ENCODE results near the gene DCLK1. TPM values are rescaled to one million over a fixed set of nuclear protein-coding genes. Genes with fewer than 3 reads are reported as not detected.
A peak's percentile ranks its signal among the peaks of the same experiment; 100 is the strongest.

DCLK1 gene
- total RNA-seq, 2 donors from 2014 or later: 3.8 to 3.9 TPM

DNA sequence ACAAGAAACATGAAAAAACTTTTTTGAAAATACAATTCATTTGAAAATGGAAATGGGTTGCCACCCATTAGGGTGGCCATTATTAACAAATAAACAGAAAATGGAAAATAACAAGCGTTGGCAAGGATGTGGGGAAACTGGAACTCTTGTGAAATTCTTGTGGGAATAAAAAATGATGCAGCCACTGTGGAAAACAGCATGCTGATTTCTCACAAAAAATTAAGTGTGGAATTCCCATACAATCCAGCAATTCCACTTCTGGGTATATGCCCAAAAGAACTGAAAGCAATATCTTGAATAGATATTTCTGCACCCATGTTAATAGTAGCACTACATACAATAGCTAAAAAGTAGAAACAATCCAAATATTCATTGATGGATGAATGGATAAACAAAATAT is 165.2 kb downstream of the DCLK1 start:
- WGBS: 92% methylated on average over 1 of the region's 1 CpG
- H3K4me3 ChIP-seq: no peak overlapping the region
- H3K9me3 ChIP-seq: no peaks in the 10 kb centered on the region
- H3K27me3 ChIP-seq (replicated peaks; ENCODE audit: insufficient read depth): no peaks in the 10 kb centered on the region
- no peak for DNase-seq (ENCODE audit: low spot score)
- H3K27ac ChIP-seq: no peak overlapping the region
- intact Hi-C loops (cut with DNase I): no loop called here
- H3K4me1 ChIP-seq (replicated peaks): no peaks in the 10 kb centered on the region
- TF ChIP-seq, protein P1, sequence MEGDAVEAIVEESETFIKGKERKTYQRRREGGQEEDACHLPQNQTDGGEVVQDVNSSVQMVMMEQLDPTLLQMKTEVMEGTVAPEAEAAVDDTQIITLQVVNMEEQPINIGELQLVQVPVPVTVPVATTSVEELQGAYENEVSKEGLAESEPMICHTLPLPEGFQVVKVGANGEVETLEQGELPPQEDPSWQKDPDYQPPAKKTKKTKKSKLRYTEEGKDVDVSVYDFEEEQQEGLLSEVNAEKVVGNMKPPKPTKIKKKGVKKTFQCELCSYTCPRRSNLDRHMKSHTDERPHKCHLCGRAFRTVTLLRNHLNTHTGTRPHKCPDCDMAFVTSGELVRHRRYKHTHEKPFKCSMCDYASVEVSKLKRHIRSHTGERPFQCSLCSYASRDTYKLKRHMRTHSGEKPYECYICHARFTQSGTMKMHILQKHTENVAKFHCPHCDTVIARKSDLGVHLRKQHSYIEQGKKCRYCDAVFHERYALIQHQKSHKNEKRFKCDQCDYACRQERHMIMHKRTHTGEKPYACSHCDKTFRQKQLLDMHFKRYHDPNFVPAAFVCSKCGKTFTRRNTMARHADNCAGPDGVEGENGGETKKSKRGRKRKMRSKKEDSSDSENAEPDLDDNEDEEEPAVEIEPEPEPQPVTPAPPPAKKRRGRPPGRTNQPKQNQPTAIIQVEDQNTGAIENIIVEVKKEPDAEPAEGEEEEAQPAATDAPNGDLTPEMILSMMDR (IDR thresholded peaks at IDR 0.05): no peak
- TF ChIP-seq POLR2A (IDR thresholded peaks at IDR 0.05): no peak
- TF ChIP-seq POLR2AphosphoS5 (IDR thresholded peaks at IDR 0.05): no peak
- H3K36me3 ChIP-seq: no peaks in the 10 kb centered on the region

DNA sequence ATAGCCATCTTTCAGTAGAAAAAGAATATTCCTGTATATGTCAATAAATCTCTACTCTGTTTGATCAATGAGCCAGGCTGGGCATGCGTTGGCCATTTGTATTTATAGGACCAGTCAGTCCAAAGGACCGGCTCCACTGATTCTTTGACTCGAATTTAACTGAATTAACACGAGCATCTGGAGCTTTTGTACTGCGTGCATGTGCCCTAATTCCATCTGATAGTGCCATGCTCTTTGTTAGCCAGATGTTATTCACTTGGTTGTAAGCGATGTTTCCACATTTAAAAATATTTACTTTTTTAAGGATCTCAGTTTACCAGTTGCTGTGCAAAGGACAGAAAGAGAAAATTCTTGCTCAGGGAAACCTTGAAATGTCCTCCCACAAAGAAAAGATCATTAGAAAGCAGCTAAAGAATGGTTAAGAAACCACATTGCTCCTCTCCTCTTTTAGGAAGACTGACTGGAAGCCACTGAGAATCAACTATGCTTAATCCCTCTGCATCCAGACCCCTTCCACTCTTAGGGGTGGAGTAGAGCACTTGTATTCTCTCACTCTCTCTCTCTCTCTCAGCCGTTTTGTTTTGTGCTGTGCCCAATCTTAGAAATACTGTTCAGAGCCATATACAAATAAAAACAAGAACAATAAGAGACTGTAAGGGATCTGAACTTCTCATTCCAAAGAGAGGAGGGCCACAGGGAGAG is 165.8 kb downstream of the DCLK1 start:
- TF ChIP-seq POLR2A (IDR thresholded peaks at IDR 0.05) (no peak), POLR2AphosphoS5 (IDR thresholded peaks at IDR 0.05) (no peak)
- TF ChIP-seq, protein P1 (IDR thresholded peaks at IDR 0.05): no peak
- H3K27ac ChIP-seq: no peak overlapping the region
- H3K9me3 ChIP-seq: no peaks in the 10 kb centered on the region
- intact Hi-C loops (cut with DNase I): no loop called here
- H3K4me1 ChIP-seq (replicated peaks): no peaks in the 10 kb centered on the region
- no peaks in the 10 kb centered on the region for H3K36me3 ChIP-seq
- H3K4me3 ChIP-seq: no peak overlapping the region
- no peak for DNase-seq (ENCODE audit: low spot score)
- H3K27me3 ChIP-seq (replicated peaks; ENCODE audit: insufficient read depth): no peaks in the 10 kb centered on the region
- WGBS: 85% methylated on average over 7 of the region's 7 CpGs

DNA sequence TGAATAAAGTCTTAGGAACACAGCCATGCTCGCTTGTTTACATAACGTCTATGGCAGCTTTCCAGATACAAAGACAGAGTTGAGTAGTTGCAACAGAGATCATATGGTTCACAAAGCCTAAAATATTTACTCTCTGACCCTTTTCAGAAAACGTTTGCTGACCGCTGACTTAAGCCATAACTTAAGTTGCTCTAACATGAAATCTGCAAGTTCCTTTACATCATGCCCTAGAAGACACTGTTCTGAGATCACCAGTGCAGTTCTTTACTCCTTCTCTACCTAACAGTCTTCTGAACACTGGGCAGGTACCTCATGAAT is 166.4 kb downstream of the DCLK1 start:
- no peak overlapping the region for H3K4me3 ChIP-seq
- intact Hi-C loops (cut with DNase I): no loop called here
- no peaks in the 10 kb centered on the region for H3K36me3 ChIP-seq
- H3K4me1 ChIP-seq (replicated peaks): no peaks in the 10 kb centered on the region
- H3K27me3 ChIP-seq (replicated peaks; ENCODE audit: insufficient read depth): no peaks in the 10 kb centered on the region
- H3K9me3 ChIP-seq: no peaks in the 10 kb centered on the region
- DNase-seq (ENCODE audit: low spot score): peak; percentile 24
- TF ChIP-seq, protein P1 (IDR thresholded peaks at IDR 0.05): no peak
- peak; percentile 55 for TF ChIP-seq POLR2AphosphoS5 (IDR thresholded peaks at IDR 0.05)
- no peak overlapping the region for H3K27ac ChIP-seq
- 16% methylated on average over 4 of the region's 4 CpGs for WGBS

DNA sequence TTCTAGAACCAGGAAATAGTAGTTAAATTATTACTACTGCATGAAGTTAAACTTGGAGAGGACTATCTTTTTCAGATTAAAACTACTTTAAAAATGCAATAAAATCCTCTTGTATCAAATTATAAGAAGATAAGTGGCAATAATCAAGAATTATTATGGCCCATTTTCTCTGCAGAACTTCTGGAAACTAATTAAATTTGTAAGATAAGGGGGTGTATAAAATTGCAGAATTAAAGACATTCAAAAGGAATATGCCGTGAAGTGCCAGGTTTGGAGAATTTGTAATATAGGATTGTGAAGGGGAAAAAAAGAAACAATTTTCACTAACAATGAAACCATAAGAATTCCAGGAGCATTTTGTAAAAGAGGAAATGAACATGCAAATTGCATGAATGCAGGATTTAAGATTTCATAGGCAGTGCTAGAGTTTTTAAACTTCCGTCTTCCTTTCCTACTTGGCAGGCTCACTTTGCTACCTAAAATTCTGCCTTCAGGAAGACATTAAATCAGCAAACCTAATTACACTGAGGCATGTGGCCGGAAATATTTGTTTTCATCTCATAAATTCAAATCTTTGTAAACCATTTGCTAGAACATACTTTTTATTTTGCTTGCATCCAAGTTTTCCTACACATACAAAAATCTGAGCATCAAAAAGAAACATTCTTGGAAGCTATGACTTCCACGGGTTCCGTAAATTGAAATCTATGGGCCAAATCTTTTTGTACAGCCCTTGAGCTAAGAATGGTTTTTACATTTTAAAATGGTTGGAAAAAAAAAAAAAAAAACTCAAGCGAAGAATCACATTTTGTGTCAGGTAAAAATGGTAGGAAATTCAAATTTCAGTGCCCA is 166.9 kb downstream of the DCLK1 start:
- H3K4me3 ChIP-seq: no peak overlapping the region
- no peaks in the 10 kb centered on the region for H3K9me3 ChIP-seq
- H3K27me3 ChIP-seq (replicated peaks; ENCODE audit: insufficient read depth): no peaks in the 10 kb centered on the region
- H3K36me3 ChIP-seq: no peaks in the 10 kb centered on the region
- no peak overlapping the region for H3K27ac ChIP-seq
- TF ChIP-seq, protein P1 (IDR thresholded peaks at IDR 0.05): no peak
- no peak for TF ChIP-seq POLR2AphosphoS5 (IDR thresholded peaks at IDR 0.05)
- no peak for TF ChIP-seq POLR2A (IDR thresholded peaks at IDR 0.05)
- H3K4me1 ChIP-seq (replicated peaks): no peaks in the 10 kb centered on the region
- intact Hi-C loops (cut with DNase I): no loop called here
- DNase-seq (ENCODE audit: low spot score): no peak
- 54% methylated on average over 6 of the region's 6 CpGs for WGBS

All from prostate gland (tissue), 2 donors.